SK-N-DZ (cell line): ENCODE results near the gene SOHLH1.

ENCODE experiments used
- DNase-seq: peaks from one replicate; pipeline ENCODE4 v3.0.0-alpha.2; 2015; ENCODE audit warnings: low spot score

The SOHLH1 gene

GRCh38 chr9:135661816-135662560 lies 37.3 kb downstream of the SOHLH1 start:
- DNase-seq = no peak

GRCh38 chr9:135660407-135660806 lies 38.9 kb downstream of the SOHLH1 start:
- DNase-seq = no peak

GRCh38 chr9:135659252-135659651 lies 40.0 kb downstream of the SOHLH1 start:
- no peak for DNase-seq

GRCh38 chr9:135657416-135657815 lies 41.9 kb downstream of the SOHLH1 start:
- DNase-seq = no peak

GRCh38 chr9:135655317-135655716 lies 44.0 kb downstream of the SOHLH1 start:
- no peak for DNase-seq

- no peak for DNase-seq
These were observed 48.9 kb downstream of the SOHLH1 start for GRCh38 chr9:135650408-135650807.

- DNase-seq = no peak
These were observed 49.8 kb downstream of the SOHLH1 start for GRCh38 chr9:135649508-135649907.

GRCh38 chr9:135648494-135649410 lies 50.5 kb downstream of the SOHLH1 start:
- no peak for DNase-seq

- no peak for DNase-seq
These were observed 51.4 kb downstream of the SOHLH1 start for GRCh38 chr9:135647884-135648283.

GRCh38 chr9:135644631-135645218 lies 54.6 kb downstream of the SOHLH1 start:
- no peak for DNase-seq
